Skeletal muscle tissue (tissue), 4 donors: ENCODE results near the gene SCN1B. TPM values are rescaled to one million over a fixed set of nuclear protein-coding genes. Genes with fewer than 3 reads are reported as not detected.

Experiments used
- H3K27ac ChIP-seq: one replicate; pipeline ENCODE4 v1.7.0; 2013; ENCODE audit warnings: mild to moderate bottlenecking, low read depth, low read length, inconsistent platforms
- H3K27me3 ChIP-seq, 3 donors: one replicate each; pipeline ENCODE4 v1.7.0; 2013; ENCODE audit warnings: low read length in 3 of 3; ENCODE audit not compliant: control insufficient read depth in 3 of 3, insufficient read depth in 3 of 3
- H3K36me3 ChIP-seq, 3 donors: one replicate each; pipeline ENCODE4 v1.7.0; 2013; ENCODE audit warnings: low read length in 3 of 3; ENCODE audit not compliant: control insufficient read depth in 3 of 3, insufficient read depth in 3 of 3
- H3K4me1 ChIP-seq, 3 donors: one replicate each; pipeline ENCODE4 v1.7.0; 2013; ENCODE audit warnings: low read length in 3 of 3, mild to moderate bottlenecking in 3 of 3; ENCODE audit not compliant: control insufficient read depth in 3 of 3, insufficient read depth in 3 of 3
- H3K4me3 ChIP-seq, 3 donors: one replicate each; pipeline ENCODE4 v1.7.0; 2013; ENCODE audit warnings: low read length in 3 of 3
- H3K9ac ChIP-seq, 3 donors: one replicate each; pipeline ENCODE4 v1.7.0; 2013; ENCODE audit warnings: low read length in 3 of 3, mild to moderate bottlenecking in 3 of 3, moderate library complexity in 2 of 3, low read depth in 1 of 3
- H3K9me3 ChIP-seq, 3 donors: one replicate each; pipeline ENCODE4 v1.7.0; 2013; ENCODE audit warnings: low read length in 3 of 3; ENCODE audit not compliant: control insufficient read depth in 3 of 3
- total RNA-seq: library from RNA; depleted of rRNA; stranded (reverse); fragments of >200 nt; gene quantifications from one replicate; pipeline ENCODE4 v1.2.3, GENCODE V29; 2014
- donor health status: Osteomylitis.

Gene SCN1B
- total RNA-seq, 1 donor from 2014 or later = 1.6 TPM

DNA sequence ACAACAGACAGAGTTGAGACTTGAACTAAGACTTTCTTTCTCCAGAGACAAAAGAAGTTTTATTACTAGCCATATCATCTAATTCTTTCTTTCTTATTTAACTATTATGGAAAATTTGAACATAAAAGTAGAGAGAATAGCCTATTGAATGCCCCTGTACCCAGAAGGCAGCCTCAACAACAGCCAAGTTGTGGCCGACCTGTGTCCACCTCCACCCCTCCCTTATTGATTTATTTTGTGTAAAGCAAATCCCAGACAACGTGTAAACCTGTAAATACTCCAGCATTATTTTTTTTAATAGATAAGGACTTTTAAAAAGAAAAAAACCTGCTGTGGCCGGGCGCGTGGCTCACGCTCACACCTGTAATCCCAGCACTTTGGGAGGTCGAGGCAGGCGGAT, 59.3 kb downstream of the SCN1B start:
- H3K27me3 ChIP-seq = peaks cover 0 to 6% (median 3%) of the 10 kb centered on the region in 3 donors
- H3K27ac ChIP-seq = no peak overlapping the region
- no peak overlapping the region for H3K9ac ChIP-seq
- no peaks in the 10 kb centered on the region for H3K36me3 ChIP-seq
- peaks cover 15 to 29% (median 18%) of the 10 kb centered on the region in 3 donors for H3K4me1 ChIP-seq
- no peak overlapping the region for H3K4me3 ChIP-seq
- H3K9me3 ChIP-seq = no peaks in the 10 kb centered on the region

Other genes with a start within 250 kb of the SCN1B start
- 12.0 TPM for gene ZNF30, start 103.6 kb upstream of the SCN1B start, total RNA-seq
- gene ZNF792, start 66.2 kb upstream of the SCN1B start, total RNA-seq = 7.8 TPM
- 17.7 TPM for gene GRAMD1A, start 30.1 kb upstream of the SCN1B start, total RNA-seq
- 0.52 TPM for gene HPN, start 11.3 kb downstream of the SCN1B start, total RNA-seq
- not detected for gene FXYD3, start 85.4 kb downstream of the SCN1B start, total RNA-seq
- gene LGI4, start 104.6 kb downstream of the SCN1B start, total RNA-seq = 5.2 TPM
- 45.4 TPM for gene FXYD1, start 108.4 kb downstream of the SCN1B start, total RNA-seq
- 0.52 TPM for gene FXYD7, start 112.8 kb downstream of the SCN1B start, total RNA-seq
- 7.3 TPM for gene FXYD5, start 124.3 kb downstream of the SCN1B start, total RNA-seq
- not detected for gene FAM187B, start 198.3 kb downstream of the SCN1B start, total RNA-seq
- gene LSR, start 218.5 kb downstream of the SCN1B start, total RNA-seq = 0.52 TPM
- 24.5 TPM for gene USF2, start 238.5 kb downstream of the SCN1B start, total RNA-seq